Measurements from ENCODE around the gene SLC25A10.

DNA sequence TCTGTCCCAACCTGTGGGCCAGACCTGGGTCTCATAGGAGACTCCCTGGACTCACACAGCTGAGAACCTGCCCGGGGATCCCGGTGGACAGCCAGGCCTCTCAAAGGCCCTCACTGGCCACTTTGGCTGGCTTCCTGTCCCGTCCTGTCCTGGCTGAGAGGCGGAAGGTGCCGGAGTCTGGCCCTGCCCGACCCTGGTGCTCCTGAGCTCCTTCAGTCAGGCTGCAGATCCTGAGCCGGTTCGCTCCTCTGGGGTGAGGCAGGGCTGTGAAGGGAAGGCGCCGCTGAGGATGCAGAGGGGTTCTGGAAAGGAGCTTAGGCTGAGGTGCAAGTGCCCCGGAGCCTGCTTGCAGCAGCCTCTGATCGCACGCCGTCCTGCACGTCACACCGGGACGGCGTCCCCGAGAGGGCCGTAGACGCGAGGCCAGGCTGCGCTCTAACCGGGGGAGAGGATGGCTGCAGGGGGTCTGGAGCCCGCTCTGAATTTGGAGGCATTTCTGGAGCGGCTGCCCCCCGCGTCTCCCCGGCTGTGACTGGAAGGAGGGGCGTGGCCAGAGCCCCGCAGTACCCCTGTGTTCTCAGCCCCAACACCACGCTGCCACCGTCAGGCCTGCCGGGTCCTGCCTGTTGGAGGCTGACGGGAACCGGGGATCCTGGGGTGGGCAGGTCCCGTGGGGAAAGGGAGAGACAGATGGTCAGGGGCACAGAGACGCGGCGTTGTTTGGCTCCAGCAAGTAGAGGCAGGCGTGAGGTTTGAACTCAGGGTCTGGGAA, 24.1 kb upstream of the SLC25A10 start:
- no peak for TF ChIP-seq POLR2A (IDR thresholded peaks at IDR 0.05; ENCODE audit: low read depth, low read length)
- TF ChIP-seq, protein P1, sequence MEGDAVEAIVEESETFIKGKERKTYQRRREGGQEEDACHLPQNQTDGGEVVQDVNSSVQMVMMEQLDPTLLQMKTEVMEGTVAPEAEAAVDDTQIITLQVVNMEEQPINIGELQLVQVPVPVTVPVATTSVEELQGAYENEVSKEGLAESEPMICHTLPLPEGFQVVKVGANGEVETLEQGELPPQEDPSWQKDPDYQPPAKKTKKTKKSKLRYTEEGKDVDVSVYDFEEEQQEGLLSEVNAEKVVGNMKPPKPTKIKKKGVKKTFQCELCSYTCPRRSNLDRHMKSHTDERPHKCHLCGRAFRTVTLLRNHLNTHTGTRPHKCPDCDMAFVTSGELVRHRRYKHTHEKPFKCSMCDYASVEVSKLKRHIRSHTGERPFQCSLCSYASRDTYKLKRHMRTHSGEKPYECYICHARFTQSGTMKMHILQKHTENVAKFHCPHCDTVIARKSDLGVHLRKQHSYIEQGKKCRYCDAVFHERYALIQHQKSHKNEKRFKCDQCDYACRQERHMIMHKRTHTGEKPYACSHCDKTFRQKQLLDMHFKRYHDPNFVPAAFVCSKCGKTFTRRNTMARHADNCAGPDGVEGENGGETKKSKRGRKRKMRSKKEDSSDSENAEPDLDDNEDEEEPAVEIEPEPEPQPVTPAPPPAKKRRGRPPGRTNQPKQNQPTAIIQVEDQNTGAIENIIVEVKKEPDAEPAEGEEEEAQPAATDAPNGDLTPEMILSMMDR (conservative IDR thresholded peaks at IDR 0.05; ENCODE audit: low read depth, low read length), result no peak
- no peak for TF ChIP-seq BHLHE40 (IDR thresholded peaks at IDR 0.05; ENCODE audit: low read depth, low read length)
- TF ChIP-seq RCOR1 (IDR thresholded peaks at IDR 0.05; ENCODE audit: insufficient replicate concordance, low read length), result no peak
- TF ChIP-seq, protein P2, sequence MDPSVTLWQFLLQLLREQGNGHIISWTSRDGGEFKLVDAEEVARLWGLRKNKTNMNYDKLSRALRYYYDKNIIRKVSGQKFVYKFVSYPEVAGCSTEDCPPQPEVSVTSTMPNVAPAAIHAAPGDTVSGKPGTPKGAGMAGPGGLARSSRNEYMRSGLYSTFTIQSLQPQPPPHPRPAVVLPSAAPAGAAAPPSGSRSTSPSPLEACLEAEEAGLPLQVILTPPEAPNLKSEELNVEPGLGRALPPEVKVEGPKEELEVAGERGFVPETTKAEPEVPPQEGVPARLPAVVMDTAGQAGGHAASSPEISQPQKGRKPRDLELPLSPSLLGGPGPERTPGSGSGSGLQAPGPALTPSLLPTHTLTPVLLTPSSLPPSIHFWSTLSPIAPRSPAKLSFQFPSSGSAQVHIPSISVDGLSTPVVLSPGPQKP (IDR thresholded peaks at IDR 0.05; ENCODE audit: borderline replicate concordance, low read depth, low read length), result no peak
- TF ChIP-seq RAD21 (IDR thresholded peaks at IDR 0.05; ENCODE audit: low read length), result no peak
- no peak for TF ChIP-seq MAFK (IDR thresholded peaks at IDR 0.05; ENCODE audit: low read depth, low read length)
- TF ChIP-seq, protein P3, sequence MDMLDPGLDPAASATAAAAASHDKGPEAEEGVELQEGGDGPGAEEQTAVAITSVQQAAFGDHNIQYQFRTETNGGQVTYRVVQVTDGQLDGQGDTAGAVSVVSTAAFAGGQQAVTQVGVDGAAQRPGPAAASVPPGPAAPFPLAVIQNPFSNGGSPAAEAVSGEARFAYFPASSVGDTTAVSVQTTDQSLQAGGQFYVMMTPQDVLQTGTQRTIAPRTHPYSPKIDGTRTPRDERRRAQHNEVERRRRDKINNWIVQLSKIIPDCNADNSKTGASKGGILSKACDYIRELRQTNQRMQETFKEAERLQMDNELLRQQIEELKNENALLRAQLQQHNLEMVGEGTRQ (IDR thresholded peaks at IDR 0.05; ENCODE audit: low read depth, low read length), result no peak
- TF ChIP-seq RFX5 (IDR thresholded peaks at IDR 0.05; ENCODE audit: low read depth, low read length), result no peak
- TF ChIP-seq MAZ (IDR thresholded peaks at IDR 0.05; ENCODE audit: borderline replicate concordance, low read depth, low read length), result no peak
- no peak for TF ChIP-seq SMC3 (IDR thresholded peaks at IDR 0.05; ENCODE audit: low read depth, low read length)
- no peak for TF ChIP-seq MXI1 (IDR thresholded peaks at IDR 0.05; ENCODE audit: borderline replicate concordance, low read depth, low read length)
- no peak for TF ChIP-seq FOS (IDR thresholded peaks at IDR 0.05; ENCODE audit: low read depth, low read length)

Data from IMR-90 (cell line).